ENCODE measurements around the gene HSBP1L1. TPM values are rescaled to one million over a fixed set of nuclear protein-coding genes. Genes with fewer than 3 reads are reported as not detected.

The HSBP1L1 gene
- total and polyA plus RNA-seq, 2 of the 13 experiments (the other 11 are each of a cell fraction or from before 2014, with no cell fraction given): 22.6 to 45.1 TPM

GRCh38 chr18:79974025-79974654 lies 9.7 kb downstream of the HSBP1L1 start:
- in situ Hi-C loops (cut with HindIII; ENCODE audit: extremely low pct_ligation_motif_present, low pct_unique_long_range_greater_than_20kb) (no loop called here), intact Hi-C loops (cut with micrococcal nuclease; ENCODE audit: unreplicated experiment) (no loop called here)

More at GRCh38 chr18:79974025-79974654, 9.7 kb downstream of the HSBP1L1 start:
- Histone ChIP-seq H3K4me1 (ENCODE audit: insufficient read depth, low read length) (peaks cover 9% of the 10 kb centered on the region; the same call in 1 of the 2 replicates), H3K36me3 (replicated peaks in 1 of 2; ENCODE audit: control insufficient read depth in 1 of 2, insufficient read depth in 2 of 2, low read length in 2 of 2) (peaks cover 27 to 76% of the 10 kb centered on the region in 2 experiments), H3K9me3 (ENCODE audit: low read length) (no peaks in the 10 kb centered on the region), H3K27me3 (ENCODE audit: control insufficient read depth in 1 of 2, insufficient read depth in 2 of 2, low read length in 2 of 2) (no peaks in the 10 kb centered on the region), H3K79me2 (ENCODE audit: insufficient read depth, low read length) (peaks cover 54% of the 10 kb centered on the region), H3K27ac (ENCODE audit: extremely low read length, insufficient read depth, low read length) (no peak overlapping the region), H3K9ac (ENCODE audit: insufficient read depth, low read depth, low read length) (no peak overlapping the region), H2AFZ (ENCODE audit: low read length) (no peak overlapping the region), H4K20me1 (ENCODE audit: insufficient read depth, low read length) (peaks cover 35% of the 10 kb centered on the region), H3K4me3 (replicated peaks in 1 of 3; ENCODE audit: insufficient read depth in 1 of 3, low read depth in 2 of 3, low read length in 3 of 3) (no peak overlapping the region), H3K4me2 (ENCODE audit: low read depth, low read length) (no peak overlapping the region)
- 99% methylated on average over 4 of the region's 4 CpGs for WGBS (ENCODE audit: low lambda C conversion rate)
- DNase-seq (ENCODE audit: low spot score) (no peak), FAIRE-seq (no peak), ATAC-seq (no peak)
- ChIA-PET CTCF (ENCODE audit: low intra/inter-chr PET ratio, low total read pairs) (no interaction called here), POLR2A (interaction anchor here (1.0 kb wide), 1 partner anchor 10 kb away, joined by 3 read pairs; the partner anchor contains the start of gene HSBP1L1)
- TF ChIP-seq ZNF253 (CRISPR knock-in tag; IDR thresholded peaks at IDR 0.05; ENCODE audit: borderline replicate concordance) (no peak), ZNF652 (CRISPR knock-in tag; IDR thresholded peaks at IDR 0.05; ENCODE audit: borderline replicate concordance, low read depth) (peak; percentile 70), TBX3 (IDR thresholded peaks at IDR 0.05; ENCODE audit: borderline replicate concordance) (no peak), ZNF770 (CRISPR knock-in tag; IDR thresholded peaks at IDR 0.05) (peak; percentile 78), ZNF333 (CRISPR knock-in tag; IDR thresholded peaks at IDR 0.05; ENCODE audit: borderline replicate concordance) (no peak), HDAC1 (CRISPR knock-in tag; IDR thresholded peaks at IDR 0.05) (no peak)
- BruUV-seq (replicated peaks): no TSS peak

Measured in HepG2 (cell line).